Panc1 (cell line): ENCODE measurements around the gene SSBP3. TPM values are rescaled to one million over a fixed set of nuclear protein-coding genes. Genes with fewer than 3 reads are reported as not detected.

ENCODE experiments used
- ATAC-seq: fragments of 200-7000 bp; cut with Tn5 transposase; 2 replicates; pipeline ENCODE4 v1.9.1; 2020; ENCODE audit warnings: mild to moderate bottlenecking, moderate library complexity
- BruUV-seq: library from RNA; stranded (reverse); fragments of 400-500 nt; replicated peaks from 2 replicates; lab custom pipeline; 2021; lab: Mats Ljungman, UMichigan
- CTCF ChIA-PET: fragments of 300-600 bp; sonication (Branson Sonifier 250); formaldehyde crosslinking; loops from one replicate; lab custom pipeline; 2022; ENCODE audit warnings: antibody characterized with exemption; lab: Charles Lee
- POLR2A ChIA-PET: fragments of 300-600 bp; sonication (Branson Sonifier 250); formaldehyde crosslinking; loops from one replicate; lab custom pipeline; 2022; ENCODE audit warnings: antibody characterized with exemption; lab: Charles Lee
- DNase-seq: peaks from one replicate; pipeline ENCODE4 v3.0.0-alpha.2; 2010; ENCODE audit warnings: low read depth, low spot score
- H3K27ac ChIP-seq: 2 replicates; pipeline ENCODE4 v1.5.1; 2011; ENCODE audit warnings: mild to moderate bottlenecking, low read length, inconsistent platforms
- H3K27me3 ChIP-seq: fragments of 200-500 bp; sonication (Bioruptor generic); 2 replicates; pipeline ENCODE4 v1.6.0; 2014; ENCODE audit warnings: low read length, inconsistent platforms; ENCODE audit not compliant: control insufficient read depth, insufficient read depth
- H3K36me3 ChIP-seq: fragments of 200-500 bp; sonication (Bioruptor generic); 2 replicates; pipeline ENCODE4 v1.5.1; 2014; ENCODE audit warnings: inconsistent platforms, mild to moderate bottlenecking, low read length, moderate library complexity; ENCODE audit not compliant: control insufficient read depth, insufficient read depth
- H3K4me1 ChIP-seq: 2 replicates; pipeline ENCODE4 v1.5.1; 2011; ENCODE audit warnings: inconsistent platforms, mild to moderate bottlenecking, low read length, moderate library complexity; ENCODE audit not compliant: control insufficient read depth, insufficient read depth
- H3K4me3 ChIP-seq, 2 experiments: 2 replicates each; pipeline ENCODE4 v1.5.1; 2011 to 2012; ENCODE audit warnings: low read depth in 2 of 2, low read length in 2 of 2, mild to moderate bottlenecking in 2 of 2, inconsistent platforms in 1 of 2, moderate library complexity in 1 of 2
- H3K9me3 ChIP-seq: fragments of 200-500 bp; sonication (Bioruptor generic); 2 replicates; pipeline ENCODE4 v1.5.1; 2014; ENCODE audit warnings: low read depth, mild to moderate bottlenecking, inconsistent platforms, low read length, moderate library complexity; ENCODE audit not compliant: control insufficient read depth, insufficient read depth
- CTCF ChIP-seq: fragments of 450-650 bp; IDR thresholded peaks from 2 replicates; pipeline ENCODE4 v1.5.1; 2017; ENCODE audit warnings: mild to moderate bottlenecking
- POLR2AphosphoS5 ChIP-seq: IDR thresholded peaks from 2 replicates; pipeline ENCODE4 v1.6.1; 2012; ENCODE audit warnings: mild to moderate bottlenecking, low read depth, low read length, moderate library complexity
- SIN3A ChIP-seq: IDR thresholded peaks from 2 replicates; pipeline ENCODE4 v1.6.1; 2012; ENCODE audit warnings: low read depth, mild to moderate bottlenecking, low read length, moderate library complexity, borderline replicate concordance; ENCODE audit not compliant: insufficient read depth
- TCF7L2 ChIP-seq: IDR thresholded peaks from 2 replicates; pipeline ENCODE4 v1.6.1; 2011; ENCODE audit warnings: mild to moderate bottlenecking, low read depth, low read length, inconsistent platforms
- in situ Hi-C: cut with HindIII; loops from 2 replicates; pipeline ENCODE4 v1.10.0; 2016; ENCODE audit warnings: low sequenced_read_pairs, low pct_unique_long_range_greater_than_20kb
- intact Hi-C: fragments of 100-400 bp; cut with micrococcal nuclease; formaldehyde crosslinking; loops from one replicate; pipeline ENCODE4 v1.10.0; 2022; ENCODE audit not compliant: unreplicated experiment
- total RNA-seq: library from RNA; stranded (reverse); gene quantifications from one replicate; pipeline ENCODE4 v1.2.1, GENCODE V29; 2021; ENCODE audit not compliant: unreplicated experiment
- TF ChIP-seq, protein P1 (sequence below), 2 experiments: IDR thresholded peaks; 2 replicates each; pipeline ENCODE4 v1.6.1; 2011 to 2012; ENCODE audit warnings: low read depth in 2 of 2, control low read depth in 1 of 2, low read length in 1 of 2, mild to moderate bottlenecking in 1 of 2, moderate library complexity in 1 of 2; ENCODE audit not compliant: insufficient read depth in 1 of 2

SSBP3 gene
- total RNA-seq, 1 experiment from 2014 or later: 22.5 TPM

- DNase-seq (no peak), ATAC-seq (peak; percentile 63; the same call in 1 of the 2 replicates)
- POLR2A ChIA-PET: no interaction called here
- no TSS peak for BruUV-seq
- intact Hi-C loops (no loop called here), in situ Hi-C loops (no loop called here)
- Histone ChIP-seq H3K4me3 (no peak overlapping the region), H3K27ac (no peak overlapping the region), H3K4me1 (peaks cover 3% of the 10 kb centered on the region; the same call in 1 of the 2 replicates), H3K36me3 (no peaks in the 10 kb centered on the region), H3K27me3 (no peaks in the 10 kb centered on the region), H3K9me3 (no peaks in the 10 kb centered on the region)
- CTCF ChIA-PET: interaction anchor here (1.3 kb wide), 1 partner anchor 215 kb away, joined by 9 read pairs; no protein-coding TSS in a partner anchor
- TF ChIP-seq, protein P1, sequence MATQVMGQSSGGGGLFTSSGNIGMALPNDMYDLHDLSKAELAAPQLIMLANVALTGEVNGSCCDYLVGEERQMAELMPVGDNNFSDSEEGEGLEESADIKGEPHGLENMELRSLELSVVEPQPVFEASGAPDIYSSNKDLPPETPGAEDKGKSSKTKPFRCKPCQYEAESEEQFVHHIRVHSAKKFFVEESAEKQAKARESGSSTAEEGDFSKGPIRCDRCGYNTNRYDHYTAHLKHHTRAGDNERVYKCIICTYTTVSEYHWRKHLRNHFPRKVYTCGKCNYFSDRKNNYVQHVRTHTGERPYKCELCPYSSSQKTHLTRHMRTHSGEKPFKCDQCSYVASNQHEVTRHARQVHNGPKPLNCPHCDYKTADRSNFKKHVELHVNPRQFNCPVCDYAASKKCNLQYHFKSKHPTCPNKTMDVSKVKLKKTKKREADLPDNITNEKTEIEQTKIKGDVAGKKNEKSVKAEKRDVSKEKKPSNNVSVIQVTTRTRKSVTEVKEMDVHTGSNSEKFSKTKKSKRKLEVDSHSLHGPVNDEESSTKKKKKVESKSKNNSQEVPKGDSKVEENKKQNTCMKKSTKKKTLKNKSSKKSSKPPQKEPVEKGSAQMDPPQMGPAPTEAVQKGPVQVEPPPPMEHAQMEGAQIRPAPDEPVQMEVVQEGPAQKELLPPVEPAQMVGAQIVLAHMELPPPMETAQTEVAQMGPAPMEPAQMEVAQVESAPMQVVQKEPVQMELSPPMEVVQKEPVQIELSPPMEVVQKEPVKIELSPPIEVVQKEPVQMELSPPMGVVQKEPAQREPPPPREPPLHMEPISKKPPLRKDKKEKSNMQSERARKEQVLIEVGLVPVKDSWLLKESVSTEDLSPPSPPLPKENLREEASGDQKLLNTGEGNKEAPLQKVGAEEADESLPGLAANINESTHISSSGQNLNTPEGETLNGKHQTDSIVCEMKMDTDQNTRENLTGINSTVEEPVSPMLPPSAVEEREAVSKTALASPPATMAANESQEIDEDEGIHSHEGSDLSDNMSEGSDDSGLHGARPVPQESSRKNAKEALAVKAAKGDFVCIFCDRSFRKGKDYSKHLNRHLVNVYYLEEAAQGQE (IDR thresholded peaks at IDR 0.05; ENCODE audit: insufficient read depth in 1 of 2, low read depth in 2 of 2, low read length in 1 of 2): no peak
- TF ChIP-seq TCF7L2: no peak
- no peak for TF ChIP-seq SIN3A
- no peak; the same call in 1 of the 2 replicates for TF ChIP-seq CTCF
- TF ChIP-seq POLR2AphosphoS5: no peak
These were observed 131.7 kb downstream of the SSBP3 start for GRCh38 chr1:54274448-54274847.

- Histone ChIP-seq H3K4me1 (peaks cover 3% of the 10 kb centered on the region; the same call in 1 of the 2 replicates), H3K4me3 (no peak overlapping the region), H3K36me3 (no peaks in the 10 kb centered on the region), H3K27me3 (no peaks in the 10 kb centered on the region), H3K9me3 (no peaks in the 10 kb centered on the region), H3K27ac (no peak overlapping the region)
- POLR2A ChIA-PET: no interaction called here
- DNase-seq: no peak
- intact Hi-C loops: no loop called here
- CTCF ChIA-PET: no interaction called here
- in situ Hi-C loops: no loop called here
- no TSS peak for BruUV-seq
- no peak for ATAC-seq
- no peak for TF ChIP-seq TCF7L2
- TF ChIP-seq POLR2AphosphoS5: no peak
- no peak for TF ChIP-seq SIN3A
- TF ChIP-seq CTCF: no peak
- TF ChIP-seq, protein P1 (IDR thresholded peaks at IDR 0.05; ENCODE audit: insufficient read depth in 1 of 2, low read depth in 2 of 2, low read length in 1 of 2): no peak
These were observed 132.4 kb downstream of the SSBP3 start for GRCh38 chr1:54273795-54274163.
